CD1c-positive myeloid dendritic cell (primary cell): ENCODE measurements around the gene NEB.

Experiments used
- DNase-seq: peaks from one replicate; pipeline ENCODE4 v3.0.0-alpha.2; 2016; ENCODE audit errors: extremely low spot score

Gene NEB

GRCh38 chr2:151552287-151552686 is 182.0 kb downstream of the NEB start:
- DNase-seq, result no peak

- DNase-seq, result no peak
Observed at GRCh38 chr2:151551556-151551955, 182.7 kb downstream of the NEB start.

GRCh38 chr2:151549191-151549590 is 185.1 kb downstream of the NEB start:
- no peak for DNase-seq

GRCh38 chr2:151544449-151544848 is 189.8 kb downstream of the NEB start:
- DNase-seq, result no peak

GRCh38 chr2:151543876-151544275 is 190.4 kb downstream of the NEB start:
- DNase-seq, result no peak

GRCh38 chr2:151534001-151534400 is 200.3 kb downstream of the NEB start:
- DNase-seq, result no peak

GRCh38 chr2:151533127-151533526 is 201.1 kb downstream of the NEB start:
- DNase-seq, result no peak

GRCh38 chr2:151526572-151527090 is 207.6 kb downstream of the NEB start:
- DNase-seq, result no peak

- DNase-seq, result no peak
Observed at GRCh38 chr2:151525821-151526373, 208.4 kb downstream of the NEB start.

- DNase-seq, result no peak
Observed at GRCh38 chr2:151523850-151524249, 210.4 kb downstream of the NEB start.

- DNase-seq, result no peak
Observed at GRCh38 chr2:151522556-151522955, 211.7 kb downstream of the NEB start.

- no peak for DNase-seq
Observed at GRCh38 chr2:151520976-151521375, 213.3 kb downstream of the NEB start.

GRCh38 chr2:151518802-151519201 is 215.5 kb downstream of the NEB start:
- no peak for DNase-seq

- DNase-seq, result no peak
Observed at GRCh38 chr2:151508519-151508918, 225.8 kb downstream of the NEB start.

GRCh38 chr2:151506170-151506569 is 228.1 kb downstream of the NEB start:
- no peak for DNase-seq

- no peak for DNase-seq
Observed at GRCh38 chr2:151498178-151498577, 236.1 kb downstream of the NEB start.

GRCh38 chr2:151491496-151491895 is 242.8 kb downstream of the NEB start:
- no peak for DNase-seq

GRCh38 chr2:151490276-151490675 is 244.0 kb downstream of the NEB start:
- no peak for DNase-seq

- DNase-seq, result no peak
Observed at GRCh38 chr2:151486053-151486452, 248.2 kb downstream of the NEB start.

- no peak for DNase-seq
Observed at GRCh38 chr2:151484100-151484499, 250.2 kb downstream of the NEB start.

GRCh38 chr2:151483546-151483945 is 250.7 kb downstream of the NEB start:
- no peak for DNase-seq

- DNase-seq, result peak; percentile 26
Observed at GRCh38 chr2:151482171-151482725, 252.0 kb downstream of the NEB start.

GRCh38 chr2:151481744-151482143 is 252.5 kb downstream of the NEB start:
- no peak for DNase-seq

- DNase-seq, result no peak
Observed at GRCh38 chr2:151478011-151478410, 256.3 kb downstream of the NEB start.
